Smooth muscle cell (in vitro differentiated cells): Measurements from ENCODE around the gene MYO6. TPM values are rescaled to one million over a fixed set of nuclear protein-coding genes. Genes with fewer than 3 reads are reported as not detected.

ENCODE experiments used
- DNase-seq: peaks from one replicate; lab custom pipeline; 2025; ENCODE audit not compliant: unreplicated experiment; lab: John Stamatoyannopoulos, UW
- H2AFZ ChIP-seq: fragments of 200-600 bp; sonication (generic); 2 replicates; pipeline ENCODE4 v1.6.0; 2016; ENCODE audit warnings: antibody characterized with exemption, low read depth, mild to moderate bottlenecking
- H3F3A ChIP-seq: fragments of 200-600 bp; sonication (generic); 2 replicates; pipeline ENCODE4 v1.6.0; 2017; ENCODE audit warnings: antibody characterized with exemption, low read depth
- H3K27ac ChIP-seq: fragments of 200-600 bp; sonication (generic); 2 replicates; pipeline ENCODE4 v1.5.1; 2016; ENCODE audit warnings: low read depth, mild to moderate bottlenecking
- H3K27me3 ChIP-seq: fragments of 200-600 bp; sonication (generic); 2 replicates; pipeline ENCODE4 v1.6.1; 2016; ENCODE audit warnings: low read depth, mild to moderate bottlenecking
- H3K36me3 ChIP-seq: fragments of 200-600 bp; sonication (generic); 2 replicates; pipeline ENCODE4 v1.5.1; 2016; ENCODE audit warnings: low read depth
- H3K4me1 ChIP-seq: fragments of 200-600 bp; sonication (generic); 2 replicates; pipeline ENCODE4 v1.5.1; 2016; ENCODE audit warnings: low read depth
- H3K4me2 ChIP-seq: fragments of 200-600 bp; sonication (generic); 2 replicates; pipeline ENCODE4 v1.6.0; 2016; ENCODE audit warnings: mild to moderate bottlenecking
- H3K4me3 ChIP-seq: fragments of 200-600 bp; sonication (generic); 2 replicates; pipeline ENCODE4 v1.5.1; 2016; ENCODE audit warnings: mild to moderate bottlenecking
- H3K79me2 ChIP-seq: fragments of 200-600 bp; sonication (generic); 2 replicates; pipeline ENCODE4 v1.6.0; 2016; ENCODE audit warnings: low read depth, mild to moderate bottlenecking
- H3K9ac ChIP-seq: fragments of 200-600 bp; sonication (generic); 2 replicates; pipeline ENCODE4 v1.6.0; 2016; ENCODE audit warnings: low read depth
- H3K9me3 ChIP-seq: fragments of 200-600 bp; sonication (generic); replicated peaks from 2 replicates; pipeline ENCODE4 v1.5.1; 2016; ENCODE audit warnings: low read depth
- H4K20me1 ChIP-seq: fragments of 200-600 bp; sonication (generic); 2 replicates; pipeline ENCODE4 v1.6.0; 2016; ENCODE audit warnings: low read depth
- WGBS: methylation state at CpG from one replicate; pipeline ENCODE4 v1.1.7; 2016; ENCODE audit warnings: low lambda C conversion rate; 5-methylcytosine and 5-hydroxymethylcytosine counted together
- polyA plus RNA-seq: library from polyadenylated mRNA; unstranded; fragments of >200 nt; fragmentation: Nextera tagmentation; extraction: Ambion mirVana; gene quantifications from 2 replicates; pipeline ENCODE4 v1.2.1, GENCODE V29; 2016
- total RNA-seq: library from RNA; depleted of rRNA; stranded (reverse); fragments of >200 nt; gene quantifications from 2 replicates; pipeline ENCODE4 v1.2.3, GENCODE V29; 2014
- TF ChIP-seq, protein P1 (sequence below): fragments of 200-600 bp; sonication (generic); IDR thresholded peaks from 2 replicates; pipeline ENCODE4 v1.5.1; 2017; ENCODE audit warnings: borderline replicate concordance, mild to moderate bottlenecking, antibody characterized with exemption; ENCODE audit not compliant: insufficient read depth, poor library complexity, severe bottlenecking

MYO6 gene
- total and polyA plus RNA-seq, 2 experiments from 2014 or later = 10.6 to 22.1 TPM

DNA sequence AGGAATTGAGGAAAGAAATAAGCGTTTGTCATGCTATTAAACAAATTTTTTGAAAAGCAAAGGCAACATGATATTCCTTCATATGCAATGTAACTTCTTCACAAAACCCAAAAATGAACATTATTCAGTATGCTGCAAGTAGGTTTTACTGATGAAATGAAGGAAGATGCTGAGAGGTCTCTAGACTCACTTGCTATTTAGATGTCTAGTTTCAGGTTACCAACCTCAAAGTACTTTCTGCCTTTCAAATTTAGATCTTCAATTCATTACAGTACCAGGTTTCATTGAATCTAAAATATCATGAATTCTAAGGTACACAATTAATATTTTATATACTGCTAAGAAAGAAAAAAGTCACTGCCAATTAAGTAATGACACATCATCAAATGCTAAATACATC, 39.9 kb downstream of the MYO6 start:
- TF ChIP-seq, protein P1, sequence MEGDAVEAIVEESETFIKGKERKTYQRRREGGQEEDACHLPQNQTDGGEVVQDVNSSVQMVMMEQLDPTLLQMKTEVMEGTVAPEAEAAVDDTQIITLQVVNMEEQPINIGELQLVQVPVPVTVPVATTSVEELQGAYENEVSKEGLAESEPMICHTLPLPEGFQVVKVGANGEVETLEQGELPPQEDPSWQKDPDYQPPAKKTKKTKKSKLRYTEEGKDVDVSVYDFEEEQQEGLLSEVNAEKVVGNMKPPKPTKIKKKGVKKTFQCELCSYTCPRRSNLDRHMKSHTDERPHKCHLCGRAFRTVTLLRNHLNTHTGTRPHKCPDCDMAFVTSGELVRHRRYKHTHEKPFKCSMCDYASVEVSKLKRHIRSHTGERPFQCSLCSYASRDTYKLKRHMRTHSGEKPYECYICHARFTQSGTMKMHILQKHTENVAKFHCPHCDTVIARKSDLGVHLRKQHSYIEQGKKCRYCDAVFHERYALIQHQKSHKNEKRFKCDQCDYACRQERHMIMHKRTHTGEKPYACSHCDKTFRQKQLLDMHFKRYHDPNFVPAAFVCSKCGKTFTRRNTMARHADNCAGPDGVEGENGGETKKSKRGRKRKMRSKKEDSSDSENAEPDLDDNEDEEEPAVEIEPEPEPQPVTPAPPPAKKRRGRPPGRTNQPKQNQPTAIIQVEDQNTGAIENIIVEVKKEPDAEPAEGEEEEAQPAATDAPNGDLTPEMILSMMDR = no peak
- no peaks in the 10 kb centered on the region for H3F3A ChIP-seq
- H3K4me3 ChIP-seq = no peak overlapping the region
- H3K9me3 ChIP-seq = no peaks in the 10 kb centered on the region
- no peak overlapping the region for H2AFZ ChIP-seq
- peaks cover 18% of the 10 kb centered on the region for H3K79me2 ChIP-seq
- no peaks in the 10 kb centered on the region for H3K27me3 ChIP-seq
- H3K36me3 ChIP-seq = no peaks in the 10 kb centered on the region
- no peak overlapping the region for H3K4me2 ChIP-seq
- peaks cover under 1% of the 10 kb centered on the region for H3K4me1 ChIP-seq
- no peak for DNase-seq
- H3K9ac ChIP-seq = no peak overlapping the region
- 88% methylated on average over 1 of the region's 1 CpG for WGBS
- H3K27ac ChIP-seq = no peak overlapping the region
- H4K20me1 ChIP-seq = peaks cover 13% of the 10 kb centered on the region

DNA sequence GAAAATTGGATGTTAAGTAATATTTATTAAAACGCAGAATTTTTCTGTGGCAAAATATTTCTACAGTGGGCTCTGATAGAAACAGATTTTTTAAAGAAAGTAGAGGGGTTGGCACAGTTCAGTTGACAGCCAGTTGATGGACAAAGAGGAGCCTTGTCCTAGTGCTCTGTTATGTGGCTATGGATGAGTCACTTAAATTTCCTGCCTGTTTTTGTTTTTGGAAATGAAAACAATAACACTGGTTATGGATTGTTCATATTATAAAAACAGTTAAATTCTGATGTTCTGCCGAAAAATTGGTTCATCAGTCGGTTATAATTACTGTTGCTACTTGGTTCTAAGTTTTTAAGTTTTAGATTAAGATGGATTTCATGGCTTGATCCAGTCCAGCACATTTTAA, 42.8 kb downstream of the MYO6 start:
- Histone ChIP-seq H3K9me3 (no peaks in the 10 kb centered on the region), H3K4me2 (no peak overlapping the region), H3K79me2 (peaks cover 18% of the 10 kb centered on the region), H3K4me1 (peaks cover 18% of the 10 kb centered on the region), H3F3A (peaks cover 10% of the 10 kb centered on the region), H3K36me3 (no peaks in the 10 kb centered on the region), H3K9ac (no peak overlapping the region), H2AFZ (no peak overlapping the region), H3K27me3 (no peaks in the 10 kb centered on the region), H4K20me1 (peaks cover 11% of the 10 kb centered on the region), H3K27ac (no peak overlapping the region), H3K4me3 (no peak overlapping the region)
- 93% methylated on average over 3 of the region's 3 CpGs for WGBS
- TF ChIP-seq, protein P1 = no peak
- DNase-seq = no peak

DNA sequence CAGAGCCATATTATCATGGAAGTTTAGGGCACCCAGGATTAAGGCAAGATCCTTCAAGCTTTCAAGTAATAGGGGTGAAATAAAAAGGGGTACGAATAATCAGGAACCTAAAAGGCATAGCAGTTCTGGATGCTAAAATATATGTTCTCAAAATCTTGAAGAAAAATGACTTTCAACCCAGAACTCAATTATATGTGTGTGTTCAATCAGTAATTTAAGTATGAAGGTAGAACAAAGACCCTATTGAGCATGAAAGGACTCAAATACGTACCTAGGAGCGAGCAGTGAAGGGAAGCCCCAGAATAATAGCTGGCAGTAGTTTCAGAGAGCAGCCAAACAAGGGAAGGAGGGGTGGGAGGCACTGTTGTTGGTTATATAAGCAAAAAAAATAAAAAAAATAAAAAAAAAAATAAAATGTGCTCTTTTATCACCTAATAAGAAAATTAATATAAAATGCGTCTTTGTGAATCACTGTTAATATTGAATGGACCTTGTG, 45.4 kb downstream of the MYO6 start:
- 93% methylated on average over 4 of the region's 4 CpGs for WGBS

More for the DNA sequence above, 45.4 kb downstream of the MYO6 start:
- peaks cover 18% of the 10 kb centered on the region for H3K4me1 ChIP-seq
- H3K4me2 ChIP-seq = peak overlapping the region; percentile 83
- H3F3A ChIP-seq = peaks cover 10% of the 10 kb centered on the region
- peaks cover 11% of the 10 kb centered on the region for H4K20me1 ChIP-seq
- TF ChIP-seq, protein P1 = no peak
- H3K9ac ChIP-seq = no peak overlapping the region
- H3K79me2 ChIP-seq = peaks cover 18% of the 10 kb centered on the region
- H3K27me3 ChIP-seq = no peaks in the 10 kb centered on the region
- H3K36me3 ChIP-seq = no peaks in the 10 kb centered on the region
- H3K9me3 ChIP-seq = no peaks in the 10 kb centered on the region
- peak overlapping the region; percentile 49 for H3K27ac ChIP-seq
- H2AFZ ChIP-seq = no peak overlapping the region
- no peak overlapping the region for H3K4me3 ChIP-seq
- no peak for DNase-seq
